ENCODE results near the gene AMBP. TPM values are rescaled to one million over a fixed set of nuclear protein-coding genes. Genes with fewer than 3 reads are reported as not detected.

Gene AMBP
- total and polyA plus RNA-seq, 2 donors (not counting 1 experiment from before 2014, with no cell fraction given) = not detected

DNA sequence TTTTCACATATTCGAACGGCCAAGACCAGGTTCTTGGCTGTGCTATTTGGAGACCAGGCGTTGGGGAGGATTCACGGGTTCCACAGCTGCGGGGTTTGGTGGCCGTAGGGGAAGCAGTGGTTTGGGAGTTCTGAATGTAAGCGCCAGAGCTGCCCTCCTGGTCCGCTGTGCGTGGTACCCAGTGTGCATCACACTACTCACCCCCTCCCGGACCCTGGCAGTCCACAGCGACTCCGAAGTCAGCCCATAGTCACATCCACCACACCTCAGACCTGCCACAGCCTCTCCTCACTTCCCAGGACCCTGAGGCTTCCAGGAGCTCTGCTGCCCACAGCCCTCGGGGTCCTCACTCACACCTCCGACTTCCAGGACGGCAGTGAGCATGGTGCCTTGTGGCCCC is 26.8 kb downstream of the AMBP start:
- DNase-seq (no peak), ATAC-seq (ENCODE audit: low read depth) (no peak)
- H2AFZ ChIP-seq (ENCODE audit: insufficient read depth, low read depth, low read length, poor library complexity, severe bottlenecking) = no peak overlapping the region
- POLR2A ChIA-PET = no interaction called here
- H3K4me2 ChIP-seq (replicated peaks; ENCODE audit: low read depth, low read length, poor library complexity, severe bottlenecking) = no peak overlapping the region
- no peak overlapping the region for H3K9ac ChIP-seq (ENCODE audit: low read length)
- Mint-ChIP-seq H3K9me3 (ENCODE audit: insufficient read depth) (no peaks in the 10 kb centered on the region), H3K4me1 (peaks cover under 1% of the 10 kb centered on the region), H3K27ac (no peak overlapping the region), H3K4me3 (no peak overlapping the region), H3K27me3 (peaks cover 4% of the 10 kb centered on the region)
- peaks cover 0 to 8% (median 0%) of the 10 kb centered on the region in 3 donors for H3K9me3 ChIP-seq (ENCODE audit: control extremely low read depth in 1 of 3, control insufficient read depth in 2 of 3, insufficient read depth in 1 of 3, low read length in 2 of 3)
- H3K36me3 ChIP-seq (replicated peaks in 1 of 2; ENCODE audit: control extremely low read depth in 1 of 2, control insufficient read depth in 1 of 2, extremely low read depth in 1 of 2, insufficient read depth in 2 of 2, low read length in 1 of 2) = no peaks in the 10 kb centered on the region
- TF ChIP-seq EZH2 (IDR thresholded peaks at IDR 0.05; ENCODE audit: borderline replicate concordance, insufficient read depth, low read depth, low read length, poor library complexity, severe bottlenecking) = no peak
- TF ChIP-seq, protein P1, sequence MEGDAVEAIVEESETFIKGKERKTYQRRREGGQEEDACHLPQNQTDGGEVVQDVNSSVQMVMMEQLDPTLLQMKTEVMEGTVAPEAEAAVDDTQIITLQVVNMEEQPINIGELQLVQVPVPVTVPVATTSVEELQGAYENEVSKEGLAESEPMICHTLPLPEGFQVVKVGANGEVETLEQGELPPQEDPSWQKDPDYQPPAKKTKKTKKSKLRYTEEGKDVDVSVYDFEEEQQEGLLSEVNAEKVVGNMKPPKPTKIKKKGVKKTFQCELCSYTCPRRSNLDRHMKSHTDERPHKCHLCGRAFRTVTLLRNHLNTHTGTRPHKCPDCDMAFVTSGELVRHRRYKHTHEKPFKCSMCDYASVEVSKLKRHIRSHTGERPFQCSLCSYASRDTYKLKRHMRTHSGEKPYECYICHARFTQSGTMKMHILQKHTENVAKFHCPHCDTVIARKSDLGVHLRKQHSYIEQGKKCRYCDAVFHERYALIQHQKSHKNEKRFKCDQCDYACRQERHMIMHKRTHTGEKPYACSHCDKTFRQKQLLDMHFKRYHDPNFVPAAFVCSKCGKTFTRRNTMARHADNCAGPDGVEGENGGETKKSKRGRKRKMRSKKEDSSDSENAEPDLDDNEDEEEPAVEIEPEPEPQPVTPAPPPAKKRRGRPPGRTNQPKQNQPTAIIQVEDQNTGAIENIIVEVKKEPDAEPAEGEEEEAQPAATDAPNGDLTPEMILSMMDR (IDR thresholded peaks at IDR 0.05) = no peak
- H4K20me1 ChIP-seq (ENCODE audit: control insufficient read depth, insufficient read depth, low read length, poor library complexity, severe bottlenecking) = no peaks in the 10 kb centered on the region
- WGBS (ENCODE audit: insufficient coverage) = 91% methylated on average over 11 of the region's 15 CpGs
- no peaks in the 10 kb centered on the region for H3K27me3 ChIP-seq (replicated peaks in 1 of 4; ENCODE audit: control extremely low read depth in 1 of 4, control insufficient read depth in 3 of 4, insufficient read depth in 4 of 4, low read length in 3 of 4)
- no peak overlapping the region for H3K4me3 ChIP-seq (ENCODE audit: control extremely low read depth in 1 of 5, extremely low read depth in 1 of 5, insufficient read depth in 1 of 5, low read depth in 2 of 5, low read length in 4 of 5)
- H3K4me1 ChIP-seq (ENCODE audit: control insufficient read depth in 2 of 2, insufficient read depth in 2 of 2, low read length in 2 of 2) = no peaks in the 10 kb centered on the region
- H3K27ac ChIP-seq (ENCODE audit: low read length in 2 of 2) = no peak overlapping the region
- no peaks in the 10 kb centered on the region for H3K79me2 ChIP-seq (ENCODE audit: control insufficient read depth, insufficient read depth, low read length)
- intact Hi-C loops (cut with micrococcal nuclease) = no loop called here
- CTCF ChIA-PET = no interaction called here

GRCh38 chr9:114050646-114051045 is 27.5 kb downstream of the AMBP start:
- no peak overlapping the region for H3K27ac Mint-ChIP-seq
- H3K27me3 ChIP-seq (replicated peaks in 1 of 4; ENCODE audit: control extremely low read depth in 1 of 4, control insufficient read depth in 3 of 4, insufficient read depth in 4 of 4, low read length in 3 of 4) = no peaks in the 10 kb centered on the region
- no peak for TF ChIP-seq EZH2 (IDR thresholded peaks at IDR 0.05; ENCODE audit: borderline replicate concordance, insufficient read depth, low read depth, low read length, poor library complexity, severe bottlenecking)
- TF ChIP-seq, protein P1 (IDR thresholded peaks at IDR 0.05) = no peak
- DNase-seq = no peak
- H3K4me1 Mint-ChIP-seq = no peaks in the 10 kb centered on the region
- intact Hi-C loops (cut with micrococcal nuclease) = no loop called here
- H3K9ac ChIP-seq (ENCODE audit: low read length) = no peak overlapping the region
- H3K27ac ChIP-seq (ENCODE audit: low read length in 2 of 2) = no peak overlapping the region
- no peaks in the 10 kb centered on the region for H3K79me2 ChIP-seq (ENCODE audit: control insufficient read depth, insufficient read depth, low read length)
- no peak overlapping the region for H3K4me3 Mint-ChIP-seq
- peaks cover 4% of the 10 kb centered on the region for H3K27me3 Mint-ChIP-seq
- H3K4me1 ChIP-seq (ENCODE audit: control insufficient read depth in 2 of 2, insufficient read depth in 2 of 2, low read length in 2 of 2) = no peaks in the 10 kb centered on the region
- no peak overlapping the region for H3K4me3 ChIP-seq (ENCODE audit: control extremely low read depth in 1 of 5, extremely low read depth in 1 of 5, insufficient read depth in 1 of 5, low read depth in 2 of 5, low read length in 4 of 5)
- H3K36me3 ChIP-seq (replicated peaks in 1 of 2; ENCODE audit: control extremely low read depth in 1 of 2, control insufficient read depth in 1 of 2, extremely low read depth in 1 of 2, insufficient read depth in 2 of 2, low read length in 1 of 2) = no peaks in the 10 kb centered on the region
- POLR2A ChIA-PET = no interaction called here
- WGBS (ENCODE audit: insufficient coverage) = 96% methylated on average over 3 of the region's 6 CpGs
- H3K4me2 ChIP-seq (replicated peaks; ENCODE audit: low read depth, low read length, poor library complexity, severe bottlenecking) = no peak overlapping the region
- no peak overlapping the region for H2AFZ ChIP-seq (ENCODE audit: insufficient read depth, low read depth, low read length, poor library complexity, severe bottlenecking)
- peaks cover 0 to 8% (median 0%) of the 10 kb centered on the region in 3 donors for H3K9me3 ChIP-seq (ENCODE audit: control extremely low read depth in 1 of 3, control insufficient read depth in 2 of 3, insufficient read depth in 1 of 3, low read length in 2 of 3)
- no peak for ATAC-seq (ENCODE audit: low read depth)
- no peaks in the 10 kb centered on the region for H4K20me1 ChIP-seq (ENCODE audit: control insufficient read depth, insufficient read depth, low read length, poor library complexity, severe bottlenecking)
- CTCF ChIA-PET = no interaction called here
- no peaks in the 10 kb centered on the region for H3K9me3 Mint-ChIP-seq (ENCODE audit: insufficient read depth)
